ENCODE results near the gene RSPO1.

The RSPO1 gene

GRCh38 chr1:37630426-37631028, 4.2 kb downstream of the RSPO1 start:
- Histone ChIP-seq H3K9me3 (ENCODE audit: low read length) (no peaks in the 10 kb centered on the region), H3F3A (ENCODE audit: insufficient read depth, low read length) (no peaks in the 10 kb centered on the region), H3K36me3 (ENCODE audit: insufficient read depth, low read length) (no peaks in the 10 kb centered on the region), H4K20me1 (ENCODE audit: insufficient read depth, low read length) (no peaks in the 10 kb centered on the region), H3K4me2 (ENCODE audit: low read length) (no peak overlapping the region), H3K9ac (ENCODE audit: low read length) (no peak overlapping the region), H3K4me3 (ENCODE audit: low read depth, low read length, poor library complexity, severe bottlenecking) (no peak overlapping the region), H3K4me1 (ENCODE audit: insufficient read depth, low read length, severe bottlenecking) (no peaks in the 10 kb centered on the region), H2AFZ (ENCODE audit: low read length) (no peak overlapping the region), H3K79me2 (ENCODE audit: insufficient read depth, low read length) (no peaks in the 10 kb centered on the region), H3K27me3 (ENCODE audit: insufficient read depth, low read length) (peaks cover 14% of the 10 kb centered on the region), H3K27ac (ENCODE audit: low read depth, low read length, poor library complexity, severe bottlenecking) (no peak overlapping the region), H3K9me2 (ENCODE audit: low read depth, low read length) (no peaks in the 10 kb centered on the region)
- TF ChIP-seq, protein P1, sequence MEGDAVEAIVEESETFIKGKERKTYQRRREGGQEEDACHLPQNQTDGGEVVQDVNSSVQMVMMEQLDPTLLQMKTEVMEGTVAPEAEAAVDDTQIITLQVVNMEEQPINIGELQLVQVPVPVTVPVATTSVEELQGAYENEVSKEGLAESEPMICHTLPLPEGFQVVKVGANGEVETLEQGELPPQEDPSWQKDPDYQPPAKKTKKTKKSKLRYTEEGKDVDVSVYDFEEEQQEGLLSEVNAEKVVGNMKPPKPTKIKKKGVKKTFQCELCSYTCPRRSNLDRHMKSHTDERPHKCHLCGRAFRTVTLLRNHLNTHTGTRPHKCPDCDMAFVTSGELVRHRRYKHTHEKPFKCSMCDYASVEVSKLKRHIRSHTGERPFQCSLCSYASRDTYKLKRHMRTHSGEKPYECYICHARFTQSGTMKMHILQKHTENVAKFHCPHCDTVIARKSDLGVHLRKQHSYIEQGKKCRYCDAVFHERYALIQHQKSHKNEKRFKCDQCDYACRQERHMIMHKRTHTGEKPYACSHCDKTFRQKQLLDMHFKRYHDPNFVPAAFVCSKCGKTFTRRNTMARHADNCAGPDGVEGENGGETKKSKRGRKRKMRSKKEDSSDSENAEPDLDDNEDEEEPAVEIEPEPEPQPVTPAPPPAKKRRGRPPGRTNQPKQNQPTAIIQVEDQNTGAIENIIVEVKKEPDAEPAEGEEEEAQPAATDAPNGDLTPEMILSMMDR (IDR thresholded peaks at IDR 0.05; ENCODE audit: low read length): no peak
- TF ChIP-seq EZH2 (IDR thresholded peaks at IDR 0.05; ENCODE audit: borderline replicate concordance, low read length): no peak

- Histone ChIP-seq H3K4me1 (ENCODE audit: insufficient read depth, low read length, severe bottlenecking) (no peaks in the 10 kb centered on the region), H2AFZ (ENCODE audit: low read length) (no peak overlapping the region), H3K36me3 (ENCODE audit: insufficient read depth, low read length) (no peaks in the 10 kb centered on the region), H3K79me2 (ENCODE audit: insufficient read depth, low read length) (no peaks in the 10 kb centered on the region), H3K4me2 (ENCODE audit: low read length) (no peak overlapping the region), H3K27me3 (ENCODE audit: insufficient read depth, low read length) (peaks cover 14% of the 10 kb centered on the region), H3K4me3 (ENCODE audit: low read depth, low read length, poor library complexity, severe bottlenecking) (no peak overlapping the region), H3K9me3 (ENCODE audit: low read length) (no peaks in the 10 kb centered on the region), H3F3A (ENCODE audit: insufficient read depth, low read length) (no peaks in the 10 kb centered on the region), H4K20me1 (ENCODE audit: insufficient read depth, low read length) (no peaks in the 10 kb centered on the region), H3K9me2 (ENCODE audit: low read depth, low read length) (no peaks in the 10 kb centered on the region), H3K9ac (ENCODE audit: low read length) (no peak overlapping the region), H3K27ac (ENCODE audit: low read depth, low read length, poor library complexity, severe bottlenecking) (no peak overlapping the region)
- TF ChIP-seq, protein P1 (IDR thresholded peaks at IDR 0.05; ENCODE audit: low read length): no peak
- no peak for TF ChIP-seq EZH2 (IDR thresholded peaks at IDR 0.05; ENCODE audit: borderline replicate concordance, low read length)
These were observed 4.8 kb downstream of the RSPO1 start for GRCh38 chr1:37629726-37630425.

DNA sequence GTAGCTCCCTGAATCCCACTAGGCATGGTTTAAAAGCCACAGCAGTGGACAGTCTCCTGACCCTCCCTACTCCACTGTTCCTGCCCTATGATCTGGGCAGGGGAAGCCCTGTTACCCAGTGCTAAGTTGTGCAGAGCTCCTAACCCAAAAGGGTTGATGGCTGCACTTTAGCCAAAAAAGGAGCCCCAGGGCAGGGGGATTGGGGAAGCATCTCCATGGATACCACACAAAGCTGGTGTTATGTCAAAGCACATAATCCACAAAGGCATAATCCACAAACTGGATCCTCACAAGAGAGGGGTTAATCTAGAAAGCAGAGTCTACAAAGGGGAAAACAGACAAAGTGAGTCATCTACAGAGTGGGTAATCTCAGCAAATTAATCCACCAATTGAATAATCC, 5.7 kb downstream of the RSPO1 start:
- no peaks in the 10 kb centered on the region for H3K9me3 ChIP-seq (ENCODE audit: low read length)
- H2AFZ ChIP-seq (ENCODE audit: low read length): no peak overlapping the region
- no peaks in the 10 kb centered on the region for H3K79me2 ChIP-seq (ENCODE audit: insufficient read depth, low read length)
- H3F3A ChIP-seq (ENCODE audit: insufficient read depth, low read length): no peaks in the 10 kb centered on the region
- H3K27ac ChIP-seq (ENCODE audit: low read depth, low read length, poor library complexity, severe bottlenecking): no peak overlapping the region
- peaks cover 14% of the 10 kb centered on the region for H3K27me3 ChIP-seq (ENCODE audit: insufficient read depth, low read length)
- H3K4me2 ChIP-seq (ENCODE audit: low read length): no peak overlapping the region
- H4K20me1 ChIP-seq (ENCODE audit: insufficient read depth, low read length): no peaks in the 10 kb centered on the region
- no peaks in the 10 kb centered on the region for H3K9me2 ChIP-seq (ENCODE audit: low read depth, low read length)
- H3K4me1 ChIP-seq (ENCODE audit: insufficient read depth, low read length, severe bottlenecking): no peaks in the 10 kb centered on the region
- H3K36me3 ChIP-seq (ENCODE audit: insufficient read depth, low read length): no peaks in the 10 kb centered on the region
- H3K4me3 ChIP-seq (ENCODE audit: low read depth, low read length, poor library complexity, severe bottlenecking): no peak overlapping the region
- TF ChIP-seq, protein P1 (IDR thresholded peaks at IDR 0.05; ENCODE audit: low read length): no peak
- TF ChIP-seq EZH2 (IDR thresholded peaks at IDR 0.05; ENCODE audit: borderline replicate concordance, low read length): no peak
- H3K9ac ChIP-seq (ENCODE audit: low read length): no peak overlapping the region

Measured in OCI-LY1 (cell line).